NCI-H1092 (cell line): Measurements from ENCODE around the gene EIF2S2.

Experiments
- DNase-seq: peaks from one replicate; lab custom pipeline; 2025; lab: John Stamatoyannopoulos, UW

Gene EIF2S2

GRCh38 chr20:34088305-34089174 is 23.5 kb downstream of the EIF2S2 start:
- DNase-seq, result no peak

- DNase-seq, result no peak
These were observed 26.5 kb downstream of the EIF2S2 start for GRCh38 chr20:34085544-34086040.

- no peak for DNase-seq
These were observed 27.7 kb downstream of the EIF2S2 start for GRCh38 chr20:34084227-34084923.

- DNase-seq, result no peak
These were observed 28.3 kb downstream of the EIF2S2 start for GRCh38 chr20:34083781-34084180.

GRCh38 chr20:34083137-34083536 is 28.9 kb downstream of the EIF2S2 start:
- DNase-seq, result no peak

GRCh38 chr20:34082232-34082887 is 29.7 kb downstream of the EIF2S2 start:
- DNase-seq, result no peak

GRCh38 chr20:34079818-34080217 is 32.2 kb downstream of the EIF2S2 start:
- DNase-seq, result no peak

- no peak for DNase-seq
These were observed 33.5 kb downstream of the EIF2S2 start for GRCh38 chr20:34078540-34078939.

GRCh38 chr20:34076952-34077351 is 35.1 kb downstream of the EIF2S2 start:
- no peak for DNase-seq

- no peak for DNase-seq
These were observed 36.4 kb downstream of the EIF2S2 start for GRCh38 chr20:34075647-34076046.

- DNase-seq, result no peak
These were observed 37.8 kb downstream of the EIF2S2 start for GRCh38 chr20:34074101-34074760.

- no peak for DNase-seq
These were observed 39.3 kb downstream of the EIF2S2 start for GRCh38 chr20:34072778-34073177.

- no peak for DNase-seq
These were observed 40.0 kb downstream of the EIF2S2 start for GRCh38 chr20:34072076-34072475.

- DNase-seq, result no peak
These were observed 41.2 kb downstream of the EIF2S2 start for GRCh38 chr20:34070859-34071258.

GRCh38 chr20:34070079-34070439 is 42.0 kb downstream of the EIF2S2 start:
- DNase-seq, result no peak

- DNase-seq, result peak; percentile 73
These were observed 42.5 kb downstream of the EIF2S2 start for GRCh38 chr20:34069341-34070078.

GRCh38 chr20:34068001-34068400 is 44.0 kb downstream of the EIF2S2 start:
- no peak for DNase-seq

- no peak for DNase-seq
These were observed 45.5 kb downstream of the EIF2S2 start for GRCh38 chr20:34066476-34067090.

- no peak for DNase-seq
These were observed 46.8 kb downstream of the EIF2S2 start for GRCh38 chr20:34065260-34065659.

GRCh38 chr20:34064286-34064685 is 47.8 kb downstream of the EIF2S2 start:
- DNase-seq, result no peak
